Neuronal stem cell (in vitro differentiated cells): ENCODE results near the gene THY1.

Experiments used
- DNase-seq: peaks from one replicate; pipeline ENCODE4 v3.0.0-alpha.2; 2013; ENCODE audit warnings: low spot score
- H2AFZ ChIP-seq: one replicate; pipeline ENCODE4 v1.6.1; 2013; ENCODE audit warnings: mild to moderate bottlenecking, low read length, inconsistent platforms
- H2AK5ac ChIP-seq: 2 replicates; pipeline ENCODE4 v1.6.1; 2013; ENCODE audit warnings: low read depth, mild to moderate bottlenecking, inconsistent platforms, low read length, moderate library complexity, mixed read lengths
- H2BK120ac ChIP-seq: 2 replicates; pipeline ENCODE4 v1.6.1; 2013; ENCODE audit warnings: low read depth, mild to moderate bottlenecking, inconsistent platforms, low read length, moderate library complexity, mixed read lengths
- H2BK12ac ChIP-seq: one replicate; pipeline ENCODE4 v1.6.1; 2013; ENCODE audit warnings: low read length, inconsistent platforms
- H2BK15ac ChIP-seq: 2 replicates; pipeline ENCODE4 v1.6.1; 2013; ENCODE audit warnings: mild to moderate bottlenecking, low read length, inconsistent platforms, mixed read lengths
- H2BK5ac ChIP-seq: one replicate; pipeline ENCODE4 v1.6.1; 2013; ENCODE audit warnings: inconsistent platforms, mild to moderate bottlenecking, low read length, moderate library complexity
- H3K14ac ChIP-seq: one replicate; pipeline ENCODE4 v1.6.1; 2013; ENCODE audit warnings: low read length, inconsistent platforms
- H3K18ac ChIP-seq: 2 replicates; pipeline ENCODE4 v1.6.1; 2013; ENCODE audit warnings: low read length, inconsistent platforms
- H3K23ac ChIP-seq: 2 replicates; pipeline ENCODE4 v1.6.1; 2013; ENCODE audit warnings: low read depth, mild to moderate bottlenecking, mixed read lengths, low read length, inconsistent platforms; ENCODE audit not compliant: poor library complexity
- H3K27ac ChIP-seq: replicated peaks from 3 replicates; pipeline ENCODE4 v1.5.1; 2013; ENCODE audit warnings: low read length, inconsistent platforms
- H3K27me3 ChIP-seq, 3 experiments: 2 replicates each; pipeline ENCODE4 v1.6.1; 2013; ENCODE audit warnings: low read length in 3 of 3, mild to moderate bottlenecking in 2 of 3, inconsistent platforms in 1 of 3, low read depth in 1 of 3, mixed read lengths in 1 of 3, moderate library complexity in 1 of 3; ENCODE audit not compliant: control insufficient read depth in 3 of 3, insufficient read depth in 3 of 3
- H3K36me3 ChIP-seq, 2 donors: replicated peaks in 1 of 2; 2 replicates each; pipeline ENCODE4 v1.6.1; 2013; ENCODE audit warnings: low read length in 2 of 2; ENCODE audit not compliant: control insufficient read depth in 2 of 2, insufficient read depth in 2 of 2
- H3K4ac ChIP-seq: 2 replicates; pipeline ENCODE4 v1.6.1; 2013; ENCODE audit warnings: inconsistent platforms, mild to moderate bottlenecking, low read length, moderate library complexity
- H3K4me1 ChIP-seq, 2 donors: 1 replicate in 1 of 2; 2 replicates in 1 of 2; pipeline ENCODE4 v1.6.1; 2013; ENCODE audit warnings: low read length in 2 of 2, low read depth in 1 of 2; ENCODE audit not compliant: control insufficient read depth in 2 of 2, insufficient read depth in 1 of 2
- H3K4me2 ChIP-seq: one replicate; pipeline ENCODE4 v1.6.1; 2013; ENCODE audit warnings: mild to moderate bottlenecking, low read length, inconsistent platforms; ENCODE audit not compliant: insufficient read depth, poor library complexity, severe bottlenecking
- H3K4me3 ChIP-seq, 2 donors: 2 replicates each; pipeline ENCODE4 v1.5.1; 2013; ENCODE audit warnings: low read length in 2 of 2, mild to moderate bottlenecking in 2 of 2, inconsistent platforms in 1 of 2, moderate library complexity in 1 of 2
- H3K79me1 ChIP-seq: one replicate; pipeline ENCODE4 v1.6.1; 2013; ENCODE audit warnings: low read depth, mild to moderate bottlenecking, inconsistent platforms, low read length, moderate library complexity
- H3K9ac ChIP-seq: one replicate; pipeline ENCODE4 v1.6.1; 2013; ENCODE audit warnings: mild to moderate bottlenecking, low read depth, low read length, inconsistent platforms; ENCODE audit not compliant: poor library complexity
- H3K9me3 ChIP-seq, 2 donors: replicated peaks in 1 of 2; 2 replicates each; pipeline versions ENCODE3 to v1.6.1; 2013; ENCODE audit warnings: low read length in 2 of 2, mild to moderate bottlenecking in 2 of 2, inconsistent platforms in 1 of 2, low read depth in 1 of 2, mixed read lengths in 1 of 2, moderate library complexity in 1 of 2; ENCODE audit not compliant: control insufficient read depth in 2 of 2, insufficient read depth in 1 of 2
- H4K8ac ChIP-seq: one replicate; pipeline ENCODE4 v1.6.1; 2013; ENCODE audit warnings: low read depth, mild to moderate bottlenecking, inconsistent platforms, low read length, moderate library complexity
- H4K91ac ChIP-seq: one replicate; pipeline ENCODE4 v1.6.1; 2013; ENCODE audit warnings: low read length, low read depth, mild to moderate bottlenecking, inconsistent platforms; ENCODE audit not compliant: poor library complexity
- WGBS, 2 donors: extraction: QIAGEN DNeasy Blood & Tissue Kit; methylation state at CpG; one replicate each; pipeline ENCODE4 v1.1.7; 2013; ENCODE audit warnings: missing lambda C conversion rate in 2 of 2, mixed read lengths in 1 of 2; ENCODE audit not compliant: insufficient read length in 2 of 2, insufficient replicate concordance in 1 of 2; ENCODE audit errors: extremely low coverage in 2 of 2; 5-methylcytosine and 5-hydroxymethylcytosine counted together

THY1 gene

GRCh38 chr11:119372260-119373058, 50.5 kb downstream of the THY1 start:
- Histone ChIP-seq H3K4me2 (no peak overlapping the region), H3K4me3 (no peak overlapping the region), H3K27ac (no peak overlapping the region), H4K91ac (no peak overlapping the region), H3K36me3 (no peaks in the 10 kb centered on the region), H3K4me1 (peaks cover 33 to 39% of the 10 kb centered on the region in 2 donors), H3K4ac (peak overlapping the region; percentile 58), H3K9ac (no peak overlapping the region), H3K9me3 (no peaks in the 10 kb centered on the region), H3K18ac (no peak overlapping the region), H2AFZ (no peak overlapping the region), H2BK12ac (no peak overlapping the region), H3K27me3 (peaks cover 0 to 50% (median 0%) of the 10 kb centered on the region in 3 experiments), H3K14ac (no peak overlapping the region), H2BK120ac (no peak overlapping the region), H3K79me1 (no peaks in the 10 kb centered on the region), H2AK5ac (peak overlapping the region; percentile 53), H4K8ac (no peak overlapping the region), H3K23ac (no peak overlapping the region), H2BK5ac (peak overlapping the region; percentile 79), H2BK15ac (peak overlapping the region; percentile 5)
- no CpG with 5 or more reads among the region's 26 CpGs for WGBS, 2 donors
- DNase-seq, result no peak

- Histone ChIP-seq H4K91ac (no peak overlapping the region), H3K36me3 (no peaks in the 10 kb centered on the region), H3K14ac (no peak overlapping the region), H2AK5ac (no peak overlapping the region), H3K79me1 (no peaks in the 10 kb centered on the region), H2BK12ac (no peak overlapping the region), H3K4me1 (peaks cover 30 to 37% of the 10 kb centered on the region in 2 donors), H2AFZ (no peak overlapping the region), H3K9ac (no peak overlapping the region), H3K27me3 (peaks cover 0 to 52% (median 0%) of the 10 kb centered on the region in 3 experiments), H3K23ac (no peak overlapping the region), H2BK15ac (no peak overlapping the region), H3K4me3 (no peak overlapping the region), H3K9me3 (no peaks in the 10 kb centered on the region), H3K4ac (no peak overlapping the region), H3K18ac (no peak overlapping the region), H2BK5ac (peak overlapping the region; percentile 79), H3K27ac (no peak overlapping the region), H4K8ac (no peak overlapping the region), H2BK120ac (no peak overlapping the region), H3K4me2 (no peak overlapping the region)
- no CpG with 5 or more reads among the region's 8 CpGs for WGBS, 2 donors
- no peak for DNase-seq
Measured at GRCh38 chr11:119371778-119372182, 51.2 kb downstream of the THY1 start.

- WGBS, 2 donors, result no CpG with 5 or more reads among the region's 8 CpGs
- Histone ChIP-seq H2BK5ac (no peak overlapping the region), H3K18ac (peak overlapping the region; percentile 7), H3K4me1 (peaks cover 24 to 31% of the 10 kb centered on the region in 2 donors), H3K27me3 (peaks cover 0 to 58% (median 0%) of the 10 kb centered on the region in 3 experiments), H3K4me3 (no peak overlapping the region), H2BK120ac (no peak overlapping the region), H4K8ac (no peak overlapping the region), H2BK15ac (no peak overlapping the region), H2AK5ac (no peak overlapping the region), H3K79me1 (no peaks in the 10 kb centered on the region), H4K91ac (no peak overlapping the region), H3K23ac (no peak overlapping the region), H2BK12ac (no peak overlapping the region), H3K36me3 (no peaks in the 10 kb centered on the region), H3K4ac (no peak overlapping the region), H3K9me3 (no peaks in the 10 kb centered on the region), H3K4me2 (no peak overlapping the region), H3K14ac (no peak overlapping the region), H3K9ac (no peak overlapping the region), H2AFZ (no peak overlapping the region), H3K27ac (no peak overlapping the region)
- DNase-seq, result no peak
Measured at GRCh38 chr11:119371067-119371601, 51.8 kb downstream of the THY1 start.

GRCh38 chr11:119370486-119371046, 52.4 kb downstream of the THY1 start:
- Histone ChIP-seq H4K8ac (no peak overlapping the region), H2BK15ac (no peak overlapping the region), H3K4me2 (no peak overlapping the region), H3K27ac (no peak overlapping the region), H2BK5ac (no peak overlapping the region), H3K23ac (no peak overlapping the region), H3K36me3 (no peaks in the 10 kb centered on the region), H3K4me3 (no peak overlapping the region), H4K91ac (no peak overlapping the region), H3K14ac (no peak overlapping the region), H3K18ac (no peak overlapping the region), H3K9ac (no peak overlapping the region), H3K27me3 (peaks cover 0 to 61% (median 0%) of the 10 kb centered on the region in 3 experiments), H2AFZ (no peak overlapping the region), H3K9me3 (no peaks in the 10 kb centered on the region), H3K4ac (no peak overlapping the region), H2BK12ac (no peak overlapping the region), H2BK120ac (no peak overlapping the region), H3K4me1 (peaks cover 18 to 26% of the 10 kb centered on the region in 2 donors), H2AK5ac (no peak overlapping the region), H3K79me1 (no peaks in the 10 kb centered on the region)
- DNase-seq, result no peak
- WGBS, 2 donors, result no CpG with 5 or more reads among the region's 8 CpGs
